Mesothelial cell of epicardium (in vitro differentiated cells): Measurements from ENCODE around the gene MTFMT. TPM values are rescaled to one million over a fixed set of nuclear protein-coding genes. Genes with fewer than 3 reads are reported as not detected.

Experiments
- DNase-seq, 2 experiments: peaks; one replicate each; pipeline ENCODE4 v3.0.0; 2021; ENCODE audit warnings: low spot score in 2 of 2; ENCODE audit not compliant: unreplicated experiment in 2 of 2
- H3K27ac Mint-ChIP-seq: 2 replicates; pipeline ENCODE4 v1.8.0; 2021; ENCODE audit warnings: mixed read lengths
- H3K27me3 Mint-ChIP-seq: 2 replicates; pipeline ENCODE4 v1.8.0; 2021; ENCODE audit warnings: low read depth, mixed read lengths
- H3K36me3 Mint-ChIP-seq: 2 replicates; pipeline ENCODE4 v1.8.0; 2021; ENCODE audit warnings: mixed read lengths
- H3K4me1 Mint-ChIP-seq: 2 replicates; pipeline ENCODE4 v1.8.0; 2021; ENCODE audit warnings: mixed read lengths
- H3K4me3 Mint-ChIP-seq: 2 replicates; pipeline ENCODE4 v1.8.0; 2021; ENCODE audit warnings: mild to moderate bottlenecking, moderate library complexity, mixed read lengths
- H3K9me3 Mint-ChIP-seq: 2 replicates; pipeline ENCODE4 v1.8.0; 2021; ENCODE audit warnings: mixed read lengths
- CTCF ChIP-seq: fragments of 200-600 bp; sonication (generic); IDR thresholded peaks from one replicate; pipeline ENCODE4 v1.5.0; 2021; ENCODE audit warnings: antibody characterized with exemption; ENCODE audit not compliant: unreplicated experiment
- total RNA-seq: library from RNA; stranded (reverse); gene quantifications from 3 replicates; pipeline ENCODE4 v1.2.1, GENCODE V29; 2021

Gene MTFMT
- total RNA-seq, 1 donor from 2014 or later, result 17.8 TPM

GRCh38 chr15:65034719-65035118 is 5.3 kb upstream of the MTFMT start:
- no peak overlapping the region for H3K4me3 Mint-ChIP-seq
- no peak for TF ChIP-seq CTCF
- no peak overlapping the region for H3K27ac Mint-ChIP-seq
- DNase-seq, result no peak
- peaks cover 6% of the 10 kb centered on the region for H3K4me1 Mint-ChIP-seq
- peaks cover 8% of the 10 kb centered on the region for H3K27me3 Mint-ChIP-seq
- no peaks in the 10 kb centered on the region for H3K9me3 Mint-ChIP-seq
- no peaks in the 10 kb centered on the region for H3K36me3 Mint-ChIP-seq

DNA sequence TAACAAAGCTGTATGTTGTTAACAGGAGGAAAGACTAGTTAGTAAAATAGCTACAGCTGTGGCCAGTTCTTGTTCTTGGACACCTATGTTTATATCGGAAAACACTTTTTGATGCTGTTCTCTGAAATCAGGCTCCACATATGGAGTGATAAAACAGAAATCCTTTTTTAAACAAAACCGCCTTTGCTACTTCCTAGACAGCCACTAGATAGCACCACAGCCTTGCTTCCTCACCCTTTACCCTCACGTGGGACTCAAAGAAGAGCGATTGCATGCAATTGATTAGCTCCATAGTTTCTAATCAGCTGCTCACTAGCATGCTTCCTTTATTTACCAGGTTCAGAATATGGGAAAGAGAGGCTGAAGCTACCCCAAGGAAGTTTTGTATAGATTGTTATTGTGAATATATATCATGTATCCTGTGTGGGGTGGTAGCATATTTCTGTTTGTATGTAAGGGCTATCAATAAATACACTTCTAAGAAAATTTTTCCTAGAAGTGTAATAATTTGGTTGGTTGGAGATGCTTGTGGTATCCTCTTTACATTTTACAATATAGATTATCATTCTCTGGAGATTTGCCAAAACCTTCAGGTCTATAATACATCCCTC is 4.3 kb upstream of the MTFMT start:
- Mint-ChIP-seq H3K4me3 (no peak overlapping the region), H3K4me1 (peaks cover 6% of the 10 kb centered on the region), H3K9me3 (no peaks in the 10 kb centered on the region), H3K27ac (no peak overlapping the region), H3K36me3 (no peaks in the 10 kb centered on the region), H3K27me3 (peaks cover 8% of the 10 kb centered on the region)
- DNase-seq, result no peak
- TF ChIP-seq CTCF, result no peak

DNA sequence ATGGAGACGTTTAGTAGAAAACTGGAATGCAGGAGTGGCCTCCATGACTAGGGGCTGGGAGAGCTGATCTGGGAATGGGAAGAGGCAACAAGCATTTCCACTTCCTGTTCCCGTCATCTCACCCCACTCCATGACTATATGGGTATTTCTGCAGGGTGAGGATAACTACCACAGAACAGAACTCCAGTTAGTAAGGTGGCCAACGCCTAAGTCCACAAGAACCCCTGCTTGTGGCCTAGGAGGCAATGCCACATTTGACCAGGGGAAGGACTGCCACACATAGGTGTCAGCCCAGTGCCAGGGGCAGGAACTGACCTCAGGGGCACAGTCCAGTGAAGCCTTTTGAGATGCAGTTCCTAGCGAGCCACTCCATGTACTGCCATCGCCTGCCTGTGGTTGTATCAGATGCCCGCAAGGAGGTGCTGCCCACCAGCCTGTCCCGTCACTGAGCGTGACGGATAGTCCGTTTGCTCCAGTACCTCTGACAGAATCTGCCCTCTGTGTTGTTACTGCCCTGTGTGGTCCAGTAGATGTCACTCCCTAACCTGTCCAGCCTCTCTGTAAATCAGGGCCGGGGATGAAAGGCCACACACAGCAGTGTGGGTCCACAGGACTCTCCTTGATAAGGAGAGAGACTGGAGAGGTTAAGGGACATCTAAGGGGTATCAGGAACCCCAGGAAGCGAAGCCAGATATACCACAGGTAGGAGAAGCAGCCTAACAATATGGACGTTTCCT is 3.5 kb upstream of the MTFMT start:
- Mint-ChIP-seq H3K27me3 (peaks cover 8% of the 10 kb centered on the region), H3K27ac (no peak overlapping the region), H3K4me3 (no peak overlapping the region)

DNA sequence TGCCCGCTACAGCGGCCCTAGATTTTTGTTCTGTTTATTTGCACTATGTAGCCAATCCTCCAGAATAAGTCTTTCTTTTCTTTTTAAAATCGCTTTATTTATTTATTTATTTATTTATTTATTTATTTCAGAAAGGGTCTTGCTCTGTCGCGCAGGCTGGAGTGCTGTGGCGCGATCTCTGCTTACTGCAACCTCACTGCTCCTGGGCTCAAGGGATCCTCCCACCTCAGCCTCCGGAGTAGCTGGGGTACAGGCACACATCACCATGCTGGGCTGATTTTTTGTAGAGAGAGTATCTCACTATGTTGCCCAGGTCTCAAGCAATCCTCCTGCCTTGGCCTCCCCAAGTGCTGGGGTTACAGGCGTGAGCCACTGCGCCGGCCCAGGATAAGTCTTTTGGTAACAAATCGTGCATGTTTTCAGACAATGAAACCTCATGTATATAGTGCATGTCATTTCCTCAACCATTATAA is 333 bp upstream of the MTFMT start:
- Mint-ChIP-seq H3K9me3 (no peaks in the 10 kb centered on the region), H3K27me3 (peaks cover 8% of the 10 kb centered on the region), H3K4me3 (peak overlapping the region; percentile 59), H3K27ac (no peak overlapping the region), H3K36me3 (peaks cover 7% of the 10 kb centered on the region), H3K4me1 (peaks cover 15% of the 10 kb centered on the region)
- DNase-seq, result no peak
- no peak for TF ChIP-seq CTCF

More for the DNA sequence above, 3.5 kb upstream of the MTFMT start:
- Mint-ChIP-seq H3K36me3 (no peaks in the 10 kb centered on the region), H3K4me1 (peaks cover 12% of the 10 kb centered on the region), H3K9me3 (no peaks in the 10 kb centered on the region)
- DNase-seq, result no peak
- peak; percentile 55 for TF ChIP-seq CTCF

DNA sequence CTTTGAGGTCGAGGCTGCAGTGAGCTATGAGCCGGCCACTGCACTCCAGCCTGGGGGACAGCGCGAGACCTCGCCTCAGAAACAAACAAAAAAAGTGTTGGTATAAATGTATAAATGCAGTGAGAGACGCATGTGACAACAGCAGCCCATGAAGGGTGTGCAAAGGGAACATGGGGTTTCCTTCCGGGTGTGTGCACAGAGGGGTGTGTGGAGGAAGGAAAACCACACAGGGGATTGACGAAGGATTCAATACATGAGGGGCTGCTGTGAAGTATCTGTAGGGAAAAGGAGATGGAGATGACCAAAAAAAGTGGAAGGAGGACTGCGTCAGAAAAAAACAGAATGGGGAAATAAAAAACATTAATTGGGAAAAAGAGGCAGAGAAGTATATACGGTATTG is 1.1 kb downstream of the MTFMT start:
- no peak for DNase-seq
- H3K4me1 Mint-ChIP-seq, result peaks cover 12% of the 10 kb centered on the region
- H3K9me3 Mint-ChIP-seq, result no peaks in the 10 kb centered on the region
- peaks cover 13% of the 10 kb centered on the region for H3K36me3 Mint-ChIP-seq
- H3K4me3 Mint-ChIP-seq, result peak overlapping the region; percentile 71
- no peak for TF ChIP-seq CTCF
- peaks cover 8% of the 10 kb centered on the region for H3K27me3 Mint-ChIP-seq
- H3K27ac Mint-ChIP-seq, result peak overlapping the region; percentile 3
